WI38 (cell line): Measurements from ENCODE around the gene CPLX4.
A peak's percentile ranks its signal among the peaks of the same experiment; 100 is the strongest.

Source experiments
- H3K4me3 ChIP-seq: 2 replicates; pipeline ENCODE4 v1.5.1; 2011; ENCODE audit warnings: low read depth, mild to moderate bottlenecking, control low read depth, low read length
- CTCF ChIP-seq: IDR thresholded peaks from 2 replicates; pipeline ENCODE4 v1.5.1; 2012; ENCODE audit warnings: low read depth, mild to moderate bottlenecking, control low read depth, low read length

The CPLX4 gene

GRCh38 chr18:59318460-59319050 lies at the start of gene CPLX4:
Gene CPLX4 (minus strand): TSS chr18:59318649. CDS start chr18:59318462, 187 bp downstream.
- no peak for TF ChIP-seq CTCF
- H3K4me3 ChIP-seq = no peak within 1 kb of the TSS

GRCh38 chr18:59360381-59360780 lies 41.9 kb upstream of the CPLX4 start:
- no peak for TF ChIP-seq CTCF
- no peak overlapping the region for H3K4me3 ChIP-seq

- no peak for TF ChIP-seq CTCF
- peak overlapping the region; percentile 97 for H3K4me3 ChIP-seq
Observed at GRCh38 chr18:59359576-59359952, 41.1 kb upstream of the CPLX4 start.

GRCh38 chr18:59358712-59359575 lies 40.5 kb upstream of the CPLX4 start, which contains the start of gene LMAN1:
Gene LMAN1 (minus strand): TSS chr18:59359265. CDS start chr18:59359244, 21 bp downstream.
- TF ChIP-seq CTCF = no peak
- H3K4me3 ChIP-seq = peak within 1 kb of the TSS; percentile 97

- TF ChIP-seq CTCF = no peak
- H3K4me3 ChIP-seq = peak overlapping the region; percentile 97
Observed at GRCh38 chr18:59358414-59358711, 39.9 kb upstream of the CPLX4 start.

GRCh38 chr18:59357928-59358327 lies 39.5 kb upstream of the CPLX4 start:
- TF ChIP-seq CTCF = no peak
- peak overlapping the region; percentile 97 for H3K4me3 ChIP-seq

GRCh38 chr18:59354731-59355130 lies 36.3 kb upstream of the CPLX4 start:
- H3K4me3 ChIP-seq = no peak overlapping the region
- TF ChIP-seq CTCF = no peak
